ENCODE data around the gene SV2C. TPM values are rescaled to one million over a fixed set of nuclear protein-coding genes. Genes with fewer than 3 reads are reported as not detected.
A peak's percentile ranks its signal among the peaks of the same experiment; 100 is the strongest.

The SV2C gene
- total and polyA plus RNA-seq, 2 donors from 2014 or later = 0.13 TPM; not detected in 1

DNA sequence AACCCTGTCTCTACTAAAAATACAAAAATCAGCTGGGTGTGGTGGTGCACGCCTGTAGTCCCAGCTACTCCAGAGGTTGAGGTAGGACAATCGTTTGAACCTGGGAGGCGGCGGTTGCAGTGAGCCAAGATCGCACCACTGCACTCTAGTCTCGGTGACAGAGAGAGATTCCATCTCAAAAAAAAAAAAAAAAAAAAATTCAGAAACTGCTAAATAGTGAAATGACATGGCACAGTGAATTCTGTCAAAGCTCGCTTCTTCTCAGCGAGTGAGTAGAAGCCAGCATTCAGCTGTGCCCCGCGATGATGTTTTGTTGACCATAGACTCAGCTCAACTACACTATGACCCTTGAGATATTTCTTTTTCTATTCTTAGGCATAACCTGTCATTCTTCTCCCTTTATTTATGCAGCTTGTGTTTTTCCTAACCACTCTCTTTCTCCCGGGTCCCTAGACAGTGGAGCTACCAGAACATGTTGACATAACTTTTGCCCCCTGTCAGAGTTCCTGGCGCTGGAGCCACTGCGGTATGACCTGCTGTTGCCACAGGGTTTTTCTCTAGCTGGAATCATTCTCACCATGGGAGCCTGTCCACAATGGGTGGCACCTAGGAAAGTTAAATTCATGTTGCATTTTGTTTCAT, 306.5 kb downstream of the SV2C start:
- H3K9me3 ChIP-seq (ENCODE audit: control insufficient read depth in 2 of 3, insufficient read depth in 1 of 3, low read length in 3 of 3) = no peaks in the 10 kb centered on the region
- TF ChIP-seq, protein P1, sequence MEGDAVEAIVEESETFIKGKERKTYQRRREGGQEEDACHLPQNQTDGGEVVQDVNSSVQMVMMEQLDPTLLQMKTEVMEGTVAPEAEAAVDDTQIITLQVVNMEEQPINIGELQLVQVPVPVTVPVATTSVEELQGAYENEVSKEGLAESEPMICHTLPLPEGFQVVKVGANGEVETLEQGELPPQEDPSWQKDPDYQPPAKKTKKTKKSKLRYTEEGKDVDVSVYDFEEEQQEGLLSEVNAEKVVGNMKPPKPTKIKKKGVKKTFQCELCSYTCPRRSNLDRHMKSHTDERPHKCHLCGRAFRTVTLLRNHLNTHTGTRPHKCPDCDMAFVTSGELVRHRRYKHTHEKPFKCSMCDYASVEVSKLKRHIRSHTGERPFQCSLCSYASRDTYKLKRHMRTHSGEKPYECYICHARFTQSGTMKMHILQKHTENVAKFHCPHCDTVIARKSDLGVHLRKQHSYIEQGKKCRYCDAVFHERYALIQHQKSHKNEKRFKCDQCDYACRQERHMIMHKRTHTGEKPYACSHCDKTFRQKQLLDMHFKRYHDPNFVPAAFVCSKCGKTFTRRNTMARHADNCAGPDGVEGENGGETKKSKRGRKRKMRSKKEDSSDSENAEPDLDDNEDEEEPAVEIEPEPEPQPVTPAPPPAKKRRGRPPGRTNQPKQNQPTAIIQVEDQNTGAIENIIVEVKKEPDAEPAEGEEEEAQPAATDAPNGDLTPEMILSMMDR (IDR thresholded peaks at IDR 0.05; ENCODE audit: borderline replicate concordance, extremely low read depth, insufficient read depth) = no peak
- no peaks in the 10 kb centered on the region for H3K27me3 ChIP-seq (ENCODE audit: control insufficient read depth, insufficient read depth, low read length)
- no peak overlapping the region for H3K4me3 ChIP-seq (ENCODE audit: low read length in 3 of 3)
- intact Hi-C loops (cut with DNase I) = no loop called here
- H3K9ac ChIP-seq (ENCODE audit: low read length in 3 of 3) = no peak overlapping the region
- DNase-seq (peak in 1 of 5 donors; percentile 21), FAIRE-seq (no peak)
- no peak overlapping the region for H3K27ac ChIP-seq (ENCODE audit: low read depth in 2 of 2, low read length in 2 of 2)
- H3K4me1 ChIP-seq (ENCODE audit: control insufficient read depth in 2 of 3, insufficient read depth in 2 of 3, low read depth in 1 of 3, low read length in 3 of 3) = peaks cover 0 to 3% (median 0%) of the 10 kb centered on the region in 3 donors
- H3K36me3 ChIP-seq (ENCODE audit: control insufficient read depth in 2 of 3, insufficient read depth in 3 of 3, low read length in 3 of 3) = no peaks in the 10 kb centered on the region

DNA sequence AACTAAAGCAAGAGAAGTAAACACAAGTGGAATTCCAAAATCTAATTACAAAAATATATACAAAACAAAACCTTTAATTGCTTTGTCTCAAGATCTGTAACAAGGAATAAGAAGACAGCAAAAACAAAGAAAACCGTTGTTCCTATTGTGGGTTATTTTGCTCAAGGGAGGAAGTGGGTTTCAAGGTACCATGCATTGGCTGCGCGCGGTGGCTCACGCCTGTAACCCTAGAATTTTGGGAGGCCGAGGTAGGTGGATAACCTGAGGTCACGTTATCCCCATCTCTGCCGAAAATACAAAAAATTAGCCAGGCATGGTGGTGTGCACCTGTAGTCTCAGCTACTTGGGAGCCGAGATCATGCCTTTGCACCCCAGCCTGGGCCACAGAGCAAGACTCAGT, 307.8 kb downstream of the SV2C start:
- H3K27ac ChIP-seq (ENCODE audit: low read depth in 2 of 2, low read length in 2 of 2) = no peak overlapping the region
- no peak for DNase-seq
- intact Hi-C loops (cut with DNase I) = no loop called here
- H3K36me3 ChIP-seq (ENCODE audit: control insufficient read depth in 2 of 3, insufficient read depth in 3 of 3, low read length in 3 of 3) = no peaks in the 10 kb centered on the region
- H3K9ac ChIP-seq (ENCODE audit: low read length in 3 of 3) = no peak overlapping the region
- H3K4me3 ChIP-seq (ENCODE audit: low read length in 3 of 3) = no peak overlapping the region
- H3K4me1 ChIP-seq (ENCODE audit: control insufficient read depth in 2 of 3, insufficient read depth in 2 of 3, low read depth in 1 of 3, low read length in 3 of 3) = peaks cover 0 to 3% (median 0%) of the 10 kb centered on the region in 3 donors
- no peaks in the 10 kb centered on the region for H3K9me3 ChIP-seq (ENCODE audit: control insufficient read depth in 2 of 3, insufficient read depth in 1 of 3, low read length in 3 of 3)
- no peaks in the 10 kb centered on the region for H3K27me3 ChIP-seq (ENCODE audit: control insufficient read depth, insufficient read depth, low read length)
- FAIRE-seq = no peak
- TF ChIP-seq, protein P1 (IDR thresholded peaks at IDR 0.05; ENCODE audit: borderline replicate concordance, extremely low read depth, insufficient read depth) = no peak

DNA sequence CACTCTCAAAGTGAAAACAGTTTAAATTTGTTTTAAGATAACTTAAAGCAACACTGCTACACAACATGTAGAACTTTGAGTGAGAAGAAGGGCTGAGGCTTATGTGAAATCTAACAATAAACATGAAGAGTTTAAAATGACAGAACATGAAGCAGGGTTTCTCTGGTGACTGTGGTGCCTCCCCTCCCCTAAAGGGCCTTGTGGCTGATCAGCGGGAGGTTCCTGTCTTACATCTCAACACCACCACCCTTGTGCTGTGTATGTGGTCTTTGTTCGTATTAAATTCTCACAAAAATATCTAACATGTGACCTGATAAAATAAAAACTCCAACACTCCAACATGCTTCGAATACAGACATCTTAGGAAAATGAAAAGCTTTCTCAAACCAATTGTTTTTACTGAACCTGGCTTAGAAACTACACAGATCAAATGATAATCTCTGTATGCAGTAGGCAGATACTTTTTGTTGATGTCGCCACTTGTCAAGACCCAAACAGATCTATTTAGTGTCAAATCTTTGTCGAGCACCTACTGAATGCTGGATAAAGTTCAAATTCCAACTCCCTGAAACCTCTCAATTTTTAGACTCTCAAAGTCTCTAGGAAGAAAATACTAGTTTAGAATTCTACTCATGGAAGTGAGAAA, 310.0 kb downstream of the SV2C start:
- Histone ChIP-seq H3K4me3 (ENCODE audit: low read length in 3 of 3) (no peak overlapping the region), H3K36me3 (ENCODE audit: control insufficient read depth in 2 of 3, insufficient read depth in 3 of 3, low read length in 3 of 3) (no peaks in the 10 kb centered on the region), H3K27me3 (ENCODE audit: control insufficient read depth, insufficient read depth, low read length) (no peaks in the 10 kb centered on the region), H3K9me3 (ENCODE audit: control insufficient read depth in 2 of 3, insufficient read depth in 1 of 3, low read length in 3 of 3) (no peaks in the 10 kb centered on the region), H3K4me1 (ENCODE audit: control insufficient read depth in 2 of 3, insufficient read depth in 2 of 3, low read depth in 1 of 3, low read length in 3 of 3) (no peaks in the 10 kb centered on the region), H3K27ac (ENCODE audit: low read depth in 2 of 2, low read length in 2 of 2) (no peak overlapping the region), H3K9ac (ENCODE audit: low read length in 3 of 3) (no peak overlapping the region)
- FAIRE-seq (no peak), DNase-seq (no peak)
- TF ChIP-seq, protein P1 (IDR thresholded peaks at IDR 0.05; ENCODE audit: borderline replicate concordance, extremely low read depth, insufficient read depth) = no peak
- intact Hi-C loops (cut with DNase I) = no loop called here

All from kidney (tissue), 14 donors.